Measurements from ENCODE around the gene CACNA2D3.

CACNA2D3 gene

GRCh38 chr3:54647721-54648120 lies 525.4 kb downstream of the CACNA2D3 start:
- DNase-seq = no peak

- DNase-seq = no peak
Measured at GRCh38 chr3:54649551-54649950, 527.2 kb downstream of the CACNA2D3 start.

GRCh38 chr3:54653456-54654195 lies 531.3 kb downstream of the CACNA2D3 start:
- DNase-seq = no peak

- DNase-seq = no peak
Measured at GRCh38 chr3:54654776-54655175, 532.4 kb downstream of the CACNA2D3 start.

- no peak for DNase-seq
Measured at GRCh38 chr3:54659347-54659746, 537.0 kb downstream of the CACNA2D3 start.

- DNase-seq = no peak
Measured at GRCh38 chr3:54660714-54661132, 538.4 kb downstream of the CACNA2D3 start.

- no peak for DNase-seq
Measured at GRCh38 chr3:54661151-54661550, 538.8 kb downstream of the CACNA2D3 start.

GRCh38 chr3:54663501-54664011 lies 541.2 kb downstream of the CACNA2D3 start:
- DNase-seq = no peak

GRCh38 chr3:54665016-54665600 lies 542.8 kb downstream of the CACNA2D3 start:
- DNase-seq = no peak

GRCh38 chr3:54668236-54668635 lies 545.9 kb downstream of the CACNA2D3 start:
- no peak for DNase-seq

GRCh38 chr3:54670201-54671000 lies 548.0 kb downstream of the CACNA2D3 start:
- DNase-seq = no peak

- DNase-seq = no peak
Measured at GRCh38 chr3:54671511-54671910, 549.2 kb downstream of the CACNA2D3 start.

GRCh38 chr3:54676087-54676486 lies 553.7 kb downstream of the CACNA2D3 start:
- no peak for DNase-seq

- no peak for DNase-seq
Measured at GRCh38 chr3:54681706-54682105, 559.4 kb downstream of the CACNA2D3 start.

- no peak for DNase-seq
Measured at GRCh38 chr3:54685213-54685612, 562.9 kb downstream of the CACNA2D3 start.

GRCh38 chr3:54691289-54691771 lies 569.0 kb downstream of the CACNA2D3 start:
- DNase-seq = no peak

- no peak for DNase-seq
Measured at GRCh38 chr3:54696313-54696712, 574.0 kb downstream of the CACNA2D3 start.

GRCh38 chr3:54698054-54698453 lies 575.7 kb downstream of the CACNA2D3 start:
- DNase-seq = no peak

GRCh38 chr3:54703923-54704322 lies 581.6 kb downstream of the CACNA2D3 start:
- DNase-seq = no peak

GRCh38 chr3:54705730-54706129 lies 583.4 kb downstream of the CACNA2D3 start:
- no peak for DNase-seq

- DNase-seq = no peak
Measured at GRCh38 chr3:54706738-54707137, 584.4 kb downstream of the CACNA2D3 start.

GRCh38 chr3:54709785-54710184 lies 587.4 kb downstream of the CACNA2D3 start:
- DNase-seq = no peak

GRCh38 chr3:54710954-54711353 lies 588.6 kb downstream of the CACNA2D3 start:
- DNase-seq = no peak
